COLO829 (cell line): ENCODE data around the gene SPATA31D1.
"Not testable (repeated sequence)": the region's sequence is repeated elsewhere in the genome, so short reads cannot be mapped to it uniquely, and the experiment has no call there.

Experiments
- DNase-seq: peaks from one replicate; pipeline ENCODE4 v3.0.0; 2012; ENCODE audit warnings: low spot score

The SPATA31D1 gene

DNA sequence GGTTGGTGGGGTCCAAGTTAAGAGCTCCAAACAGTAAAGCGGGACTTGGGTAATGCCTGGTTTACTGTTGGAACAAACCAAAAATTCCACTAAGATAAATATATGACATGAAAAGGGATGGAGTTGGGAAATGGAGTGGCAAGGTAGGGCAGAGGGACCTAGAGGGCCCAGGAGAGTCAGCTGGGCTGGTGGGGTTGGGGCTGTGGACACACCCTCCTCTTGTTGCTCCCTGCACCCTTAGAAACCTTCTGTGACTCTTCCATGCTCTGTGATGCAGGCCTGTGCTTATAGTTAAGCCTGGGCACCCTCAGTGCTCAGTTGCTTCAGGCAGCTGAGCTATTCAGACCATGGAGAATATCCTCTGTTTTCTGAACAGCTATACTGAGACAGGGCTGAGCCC is at the start of gene SPATA31D1:
SPATA31D1 (plus strand) TSS at position 301 of the 400 bp plus-strand sequence; CDS start at position 348, 47 bp downstream.
- DNase-seq = not testable (repeated sequence)

DNA sequence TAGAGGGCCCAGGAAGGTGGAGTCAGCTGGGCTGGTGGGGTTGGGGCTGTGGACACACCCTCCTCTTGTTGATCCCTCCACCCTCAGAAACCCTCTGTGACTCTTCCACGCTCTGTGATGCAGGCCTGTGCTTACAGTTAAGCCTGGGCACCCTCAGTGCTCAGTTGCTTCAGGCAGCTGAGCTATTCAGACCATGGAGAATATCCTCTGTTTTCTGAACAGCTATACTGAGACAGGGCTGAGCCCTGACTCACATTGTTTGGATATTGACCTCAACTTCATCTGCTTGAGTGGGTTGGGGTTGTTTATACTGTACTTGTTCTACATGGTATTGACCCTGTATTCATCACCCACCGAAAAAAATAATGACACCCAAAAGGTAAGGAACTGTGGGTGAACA is 45.2 kb upstream of the SPATA31D1 start, which contains the start of gene SPATA31D3:
SPATA31D3 (plus strand) TSS at position 108 of the 400 bp plus-strand sequence; CDS start at position 194, 86 bp downstream.
- not testable (repeated sequence) for DNase-seq

DNA sequence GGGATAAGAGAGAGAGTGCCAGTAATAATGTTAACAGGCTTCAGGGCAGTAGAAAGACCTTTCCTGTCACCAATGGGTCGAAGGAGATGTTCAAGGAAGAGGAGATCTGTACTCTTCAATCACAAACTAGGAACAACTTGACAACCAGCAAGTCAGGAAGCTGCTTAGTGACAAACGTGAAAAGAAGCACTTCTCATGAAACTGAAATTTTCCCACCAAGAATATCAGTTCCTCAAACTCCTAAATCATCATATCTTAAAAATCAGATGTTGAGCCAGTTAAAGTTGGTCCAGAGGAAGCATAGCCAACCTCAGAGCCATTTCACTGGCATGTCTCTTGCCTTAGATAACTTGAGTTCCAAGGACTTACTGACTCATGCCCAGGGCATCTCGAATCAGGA is 39.9 kb upstream of the SPATA31D1 start:
- DNase-seq = not testable (repeated sequence)

DNA sequence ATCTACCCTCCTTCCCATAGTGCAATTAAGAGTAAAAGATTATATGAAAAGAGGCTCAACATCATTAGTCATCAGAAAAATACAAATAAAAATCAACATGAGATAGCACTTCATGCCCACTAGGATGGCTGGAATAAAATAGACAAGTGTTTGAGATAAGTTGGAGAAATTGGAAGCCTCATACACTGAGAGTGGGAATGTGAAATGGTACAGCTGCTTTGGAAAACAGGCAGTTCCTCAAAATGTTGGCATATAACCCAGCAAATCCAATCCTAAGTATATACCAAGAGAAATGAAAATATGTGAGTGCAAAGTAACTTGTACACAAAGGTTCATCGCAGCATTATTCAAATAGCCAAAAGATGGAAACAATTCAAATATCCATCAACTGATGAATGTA is 35.5 kb upstream of the SPATA31D1 start:
- no peak for DNase-seq

DNA sequence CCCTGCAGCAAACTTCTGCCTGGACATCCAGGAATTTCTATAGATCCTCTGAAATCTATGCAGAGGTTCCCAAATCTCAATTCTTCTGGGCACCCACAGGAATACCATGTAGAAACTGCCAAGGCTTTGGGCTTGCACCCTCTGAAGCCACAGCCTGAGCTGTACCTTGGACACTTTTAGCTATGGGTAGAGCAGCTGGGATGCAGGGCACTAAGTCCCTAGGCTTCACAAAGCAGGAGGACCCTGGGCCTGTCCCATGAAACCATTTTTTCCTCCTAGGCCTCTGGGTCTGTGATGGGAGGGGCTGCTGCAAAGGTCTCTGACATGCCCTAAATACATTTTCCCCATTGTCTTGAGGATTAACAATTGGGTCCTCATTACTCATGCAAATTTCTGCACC is 32.9 kb upstream of the SPATA31D1 start:
- DNase-seq = no peak

DNA sequence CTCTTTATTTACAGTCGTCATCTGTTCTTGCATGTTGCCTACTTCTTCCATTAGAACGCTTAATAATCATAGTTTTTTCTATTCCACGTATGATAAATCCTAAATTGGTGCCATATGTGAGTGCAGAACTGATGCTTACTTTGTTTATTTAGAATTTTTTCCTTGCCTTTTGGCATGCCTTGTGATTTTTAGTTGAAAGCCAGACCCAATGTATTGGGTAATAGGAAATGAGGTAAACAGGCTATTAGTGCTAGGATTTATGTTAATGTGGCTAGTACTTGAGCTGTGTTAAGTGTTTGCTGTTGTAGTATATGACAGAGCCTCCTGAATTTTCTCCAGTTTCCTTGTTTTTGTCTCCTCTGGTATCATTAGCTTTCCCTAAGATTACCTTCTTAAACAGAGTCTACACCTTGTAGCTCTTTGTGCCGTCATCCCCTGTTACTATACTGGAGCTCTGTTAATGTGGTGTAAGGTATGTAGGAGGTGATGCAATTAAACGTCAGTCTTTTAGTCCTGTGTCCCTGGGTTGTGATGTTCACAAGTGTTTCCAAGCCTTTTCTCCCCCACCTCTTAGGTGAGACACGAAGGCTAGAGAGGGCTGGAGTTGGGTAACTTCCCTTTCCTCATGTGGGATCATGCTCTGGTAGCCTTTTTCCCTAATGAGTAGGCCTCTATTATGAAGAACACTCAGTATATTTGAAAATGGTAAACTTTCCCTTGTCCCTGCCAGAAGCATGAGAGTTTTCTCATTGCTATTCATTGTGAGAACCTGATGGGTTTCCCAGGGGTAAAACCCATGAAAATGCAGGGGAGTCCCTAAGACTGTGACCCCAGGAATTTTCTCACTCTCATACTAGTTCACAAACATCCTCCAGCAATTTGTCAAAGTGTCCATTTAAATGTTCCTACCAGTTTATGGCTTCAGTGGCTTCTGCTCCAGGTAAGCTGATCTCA is 24.1 kb upstream of the SPATA31D1 start:
- DNase-seq = no peak

DNA sequence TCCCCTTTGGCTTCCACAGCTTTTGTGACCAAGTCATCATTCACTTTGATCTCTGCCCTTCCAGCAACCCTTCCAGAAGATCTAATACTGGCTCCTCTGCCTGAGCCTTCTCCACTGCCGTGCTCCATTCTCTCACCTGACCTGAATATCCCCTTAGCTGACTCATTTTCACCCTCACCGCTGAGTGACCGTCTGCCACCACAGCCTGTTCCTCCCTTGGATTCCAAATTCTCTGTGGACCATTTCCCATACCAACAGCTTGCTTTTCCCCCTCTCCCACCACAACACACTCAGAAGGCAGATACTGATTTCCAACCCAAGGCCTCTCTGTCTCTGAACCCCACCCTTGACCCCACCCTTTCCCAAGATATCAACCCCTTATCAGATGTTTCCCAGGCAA is 20.5 kb upstream of the SPATA31D1 start:
- no peak for DNase-seq

DNA sequence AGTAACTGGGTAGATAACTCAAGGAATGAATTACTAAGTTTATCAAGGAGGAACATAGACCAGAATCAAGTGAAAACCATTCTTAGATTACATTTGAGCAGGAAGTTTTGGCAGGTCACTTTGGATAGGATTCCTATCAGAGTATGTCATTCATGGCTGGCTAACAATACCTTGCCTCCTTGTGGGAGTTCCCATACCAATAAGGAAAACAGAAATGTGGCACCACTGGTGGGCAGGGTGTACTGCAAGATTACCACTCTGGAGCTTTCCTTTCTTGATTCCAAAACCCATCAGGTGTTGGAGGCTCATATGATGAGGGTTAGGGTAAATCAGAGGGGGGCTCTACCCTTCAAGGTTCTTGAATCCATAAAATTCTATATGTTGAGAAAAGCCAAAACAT is 18.6 kb upstream of the SPATA31D1 start:
- DNase-seq = no peak

DNA sequence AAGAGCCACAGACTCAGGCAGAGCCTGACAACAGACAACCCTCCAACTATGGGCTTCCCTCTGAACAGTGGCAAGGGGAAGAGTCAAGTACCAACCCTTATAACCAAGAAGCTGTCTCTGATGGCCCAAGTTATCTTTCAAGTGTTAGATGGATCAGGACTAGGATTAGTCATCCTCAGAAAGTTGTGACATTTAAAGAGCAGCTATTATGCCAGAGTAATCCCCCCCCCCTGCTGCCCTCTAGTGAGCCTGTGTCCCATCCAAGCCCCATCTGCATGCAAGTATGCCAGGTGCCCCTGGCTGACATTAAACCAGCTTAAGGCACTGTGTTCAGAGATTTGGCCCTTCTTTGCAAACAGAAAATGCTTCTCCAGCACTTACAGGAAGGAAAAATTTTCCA is 16.8 kb upstream of the SPATA31D1 start:
- DNase-seq = no peak

DNA sequence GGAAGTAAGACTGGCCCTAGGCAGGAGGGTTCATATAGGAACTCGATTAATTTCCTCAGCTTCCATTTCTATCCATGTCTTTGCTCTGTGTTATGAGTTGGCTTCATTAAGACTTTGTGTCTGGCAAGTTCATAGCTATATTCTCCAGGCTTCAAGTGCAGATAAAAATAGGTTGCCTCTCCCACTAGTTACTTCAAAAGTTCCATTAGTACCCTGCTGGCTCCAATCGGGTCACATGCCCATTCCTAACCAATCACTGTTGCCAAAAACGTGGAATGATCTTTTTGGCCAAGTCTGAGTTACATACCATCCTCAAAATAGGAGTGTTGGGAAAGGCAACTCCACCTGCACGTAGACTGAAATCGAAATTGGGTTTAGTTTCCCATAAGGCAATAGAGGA is 13.8 kb upstream of the SPATA31D1 start:
- no peak for DNase-seq

DNA sequence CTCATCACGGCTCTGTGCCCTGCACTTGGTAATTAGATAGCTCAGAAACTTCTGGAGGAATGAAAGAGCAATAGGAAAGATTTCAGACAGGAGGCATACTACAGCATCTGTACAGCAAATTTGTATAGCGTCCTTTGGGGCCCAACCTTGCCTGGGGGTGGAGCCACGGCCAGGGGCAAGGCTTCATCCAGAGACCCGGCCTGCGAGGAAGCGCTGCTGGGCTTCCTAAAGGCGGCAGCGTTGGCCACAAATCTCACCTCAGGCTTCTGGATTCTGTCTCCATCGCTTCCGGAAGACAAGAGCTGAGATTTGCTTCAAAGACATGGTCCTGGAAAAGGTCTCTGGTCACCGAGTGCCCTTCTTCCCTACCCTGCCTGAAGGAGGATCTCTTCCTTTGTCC is 12.2 kb upstream of the SPATA31D1 start:
- no peak for DNase-seq

DNA sequence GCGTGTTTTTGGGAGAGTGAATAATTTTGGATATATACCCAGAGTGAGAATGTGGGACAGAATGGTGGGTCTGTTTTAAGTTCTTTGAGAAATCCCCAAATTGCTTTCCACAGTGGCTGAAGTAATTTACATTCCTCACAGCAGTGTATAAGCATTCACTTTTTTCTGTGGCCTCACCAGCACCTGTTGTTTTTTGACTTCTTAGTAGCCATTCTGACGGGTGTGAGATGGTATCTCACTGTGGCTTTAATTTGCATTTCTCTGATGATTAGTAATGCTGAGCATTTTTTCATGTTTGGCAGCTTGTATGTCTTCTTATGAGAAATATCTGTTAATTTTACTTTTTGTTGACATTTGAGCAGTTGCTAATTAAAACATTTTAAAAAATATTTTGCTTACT is 9.4 kb upstream of the SPATA31D1 start:
- no peak for DNase-seq

DNA sequence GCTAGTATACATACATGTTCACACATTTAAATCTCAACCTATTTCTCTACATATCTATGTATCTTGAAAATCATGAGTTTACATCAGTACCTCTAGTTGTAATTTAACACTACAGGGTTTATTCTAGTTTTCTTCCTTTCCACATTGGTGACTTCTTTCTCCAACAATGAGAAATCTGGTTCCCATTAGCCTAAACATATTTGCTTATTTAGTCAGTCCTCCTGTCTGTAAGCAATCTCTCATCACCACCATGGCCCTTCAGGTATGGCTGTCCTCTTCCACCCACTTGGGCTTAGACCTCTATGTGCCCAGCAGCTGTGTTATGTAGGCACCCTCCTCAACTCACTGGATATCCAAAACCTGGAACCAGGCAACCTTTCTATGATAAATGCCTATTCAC is 8.0 kb upstream of the SPATA31D1 start:
- DNase-seq = no peak

DNA sequence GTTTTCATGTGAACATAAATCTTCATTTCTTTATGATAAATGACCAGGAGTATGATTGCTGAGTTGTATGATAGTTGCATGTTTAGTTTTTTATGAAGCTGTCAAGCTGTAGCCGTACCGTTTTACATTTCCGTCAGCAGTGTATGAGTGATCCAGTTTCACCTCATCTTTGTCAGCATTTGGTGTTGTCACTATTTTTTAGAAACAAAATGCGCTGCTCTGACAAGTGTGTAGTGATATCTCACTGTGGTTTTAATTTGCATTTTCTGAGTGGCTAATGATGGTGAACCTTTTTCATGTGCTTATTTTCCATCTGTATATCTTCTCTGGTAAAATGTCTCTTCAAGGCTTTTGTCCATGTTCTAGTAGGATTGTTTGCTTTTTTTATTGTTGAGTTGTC is 6.7 kb upstream of the SPATA31D1 start:
- no peak for DNase-seq

DNA sequence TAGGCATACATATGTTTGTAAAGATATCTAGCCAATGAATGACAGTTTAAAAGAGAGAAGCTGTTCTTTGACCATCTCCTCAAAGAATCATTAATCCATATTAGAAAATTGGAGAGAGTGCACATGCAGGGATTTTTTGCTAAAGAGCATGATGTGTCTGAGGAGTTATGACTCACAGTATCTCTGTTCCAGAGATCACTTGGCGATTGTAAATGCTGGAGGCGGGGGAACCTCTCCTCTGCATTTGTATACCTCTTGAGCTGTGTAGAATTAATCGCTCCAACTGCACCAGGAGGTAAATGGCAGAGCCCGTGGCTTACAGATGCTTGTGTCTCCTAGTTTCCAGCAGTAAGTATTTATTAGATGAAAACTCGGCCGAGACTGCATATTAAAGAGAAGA is 3.6 kb upstream of the SPATA31D1 start:
- peak; percentile 22 for DNase-seq

DNA sequence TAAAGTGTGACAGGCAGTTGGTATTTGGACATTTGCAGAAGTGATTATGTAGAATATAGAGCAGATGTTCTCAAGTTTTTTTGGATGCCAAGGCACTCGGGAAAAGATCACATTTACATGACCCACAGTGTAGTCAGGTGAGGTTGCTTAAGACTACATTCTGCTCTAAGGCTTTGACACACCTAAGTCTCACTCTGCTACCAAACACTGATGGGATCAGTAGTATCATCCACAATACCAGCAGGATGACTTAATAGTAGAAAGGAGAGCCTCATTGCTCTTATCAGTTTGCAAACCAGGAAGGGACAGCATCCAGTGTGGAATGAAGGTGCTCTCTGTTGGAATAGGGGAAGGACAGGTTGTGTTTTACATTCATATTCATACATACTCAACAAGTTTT is 2.5 kb upstream of the SPATA31D1 start:
- DNase-seq = no peak

DNA sequence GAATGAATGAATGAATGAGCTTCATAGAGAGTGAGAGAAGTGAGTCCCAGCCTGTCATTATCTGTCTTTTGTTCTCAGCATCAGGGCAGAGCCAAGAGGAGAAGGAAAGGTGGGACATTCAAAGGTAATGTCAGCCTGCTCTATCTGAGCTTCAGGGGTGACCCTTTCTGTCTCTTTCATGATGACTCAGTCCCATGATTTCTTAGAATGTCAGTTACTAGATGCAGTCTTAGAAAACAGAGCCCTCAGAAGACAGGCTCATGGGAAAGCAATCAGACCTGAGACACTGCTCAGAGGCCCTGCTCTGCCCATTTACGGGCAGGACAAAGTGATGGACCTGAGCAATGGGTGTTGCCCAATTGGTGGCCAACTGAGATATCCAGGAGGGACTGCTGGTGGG is 1.1 kb downstream of the SPATA31D1 start:
- no peak for DNase-seq

DNA sequence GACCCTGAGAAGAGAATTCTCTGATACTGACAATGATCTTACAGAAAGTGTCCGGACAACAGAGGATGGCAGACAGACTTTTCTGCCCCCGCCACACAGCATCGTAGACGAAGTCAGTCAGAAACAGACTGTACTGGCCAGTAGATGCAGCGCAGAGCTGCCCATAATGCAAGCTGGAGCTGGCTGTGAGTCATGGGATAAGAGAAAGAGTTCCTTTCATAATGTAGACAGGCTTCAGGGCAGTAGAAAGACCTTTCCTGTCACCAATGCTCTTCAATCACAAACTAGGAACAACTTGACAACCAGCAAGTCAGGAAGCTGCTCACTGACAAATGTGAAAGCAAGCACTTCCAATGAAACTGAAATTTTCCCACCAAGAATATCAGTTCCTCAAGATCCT is 5.1 kb downstream of the SPATA31D1 start:
- DNase-seq = peak; percentile 72

DNA sequence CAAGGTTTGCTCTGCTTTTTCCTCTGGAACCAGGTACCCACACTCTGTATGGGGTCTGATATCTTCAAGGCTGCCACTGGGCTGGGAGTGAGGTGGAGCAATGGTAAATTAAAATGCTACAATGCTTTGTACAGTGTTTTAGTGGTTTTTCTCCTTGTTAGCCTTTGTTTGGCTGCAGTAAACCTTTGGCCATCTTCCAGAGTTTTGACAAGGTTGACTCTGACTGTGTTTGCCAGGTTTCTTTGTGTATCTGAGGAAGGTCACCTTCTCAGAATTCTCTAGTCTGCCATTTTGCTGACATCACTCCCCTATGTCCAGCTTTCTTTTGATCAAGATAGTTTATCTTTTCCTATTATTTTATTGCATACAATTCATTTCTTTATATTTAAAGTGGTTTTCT is 11.2 kb downstream of the SPATA31D1 start:
- DNase-seq = no peak

DNA sequence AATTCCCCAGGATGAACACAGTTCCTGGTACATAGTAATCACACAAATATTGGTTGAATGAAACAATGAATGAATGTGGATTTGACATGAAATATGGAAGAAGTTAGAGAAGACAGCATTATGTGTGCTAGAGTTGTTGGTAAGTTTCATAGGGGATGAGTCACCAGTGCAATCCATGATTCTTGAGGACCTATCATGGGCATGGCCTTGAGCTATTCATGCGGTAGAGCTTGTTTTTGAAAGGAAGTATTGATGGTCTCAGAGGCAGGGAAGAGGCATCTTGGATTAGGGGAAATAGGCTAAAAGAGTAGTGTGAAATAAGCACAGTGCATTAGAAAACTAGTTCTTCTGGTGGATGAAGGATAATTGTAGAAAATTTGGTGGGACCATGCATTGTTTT is 22.1 kb downstream of the SPATA31D1 start:
- peak; percentile 8 for DNase-seq

DNA sequence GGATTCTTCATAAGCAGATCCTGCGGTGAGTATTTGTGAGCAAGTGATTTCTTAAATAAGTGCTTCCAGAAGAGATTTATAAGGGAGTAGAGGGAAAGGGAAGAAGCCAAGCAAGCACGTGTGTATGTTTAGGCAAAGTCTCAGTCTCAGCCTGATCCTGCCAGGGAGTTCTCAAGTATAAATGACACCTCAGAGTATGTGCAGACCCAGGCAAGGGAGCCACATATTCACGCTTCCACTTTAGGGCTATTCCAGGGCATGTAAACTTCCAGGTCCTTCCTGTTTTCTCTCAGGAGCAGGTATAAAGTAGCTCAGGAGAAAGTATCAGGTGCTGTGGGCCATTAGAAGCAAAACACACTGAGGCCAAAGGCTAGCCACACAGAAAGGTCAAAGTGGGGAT is 22.6 kb downstream of the SPATA31D1 start:
- no peak for DNase-seq

DNA sequence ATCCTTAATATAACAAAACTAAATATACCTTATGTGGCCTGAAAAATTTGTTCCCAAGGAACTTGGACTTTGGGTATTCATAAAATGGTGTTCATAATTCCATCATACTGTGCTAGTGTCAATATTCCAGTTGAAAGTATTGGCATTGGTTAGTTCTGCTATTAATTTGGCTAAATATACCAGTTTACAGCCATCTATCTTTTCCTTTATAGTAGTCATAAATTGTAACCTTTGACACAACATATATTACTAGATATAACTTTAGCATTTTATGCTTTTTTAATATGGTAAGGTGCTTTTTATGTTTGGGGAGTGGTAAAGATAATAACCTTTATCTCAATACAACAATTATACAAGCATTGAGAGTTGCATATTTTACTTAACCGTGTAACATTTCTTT is 23.7 kb downstream of the SPATA31D1 start:
- no peak for DNase-seq

DNA sequence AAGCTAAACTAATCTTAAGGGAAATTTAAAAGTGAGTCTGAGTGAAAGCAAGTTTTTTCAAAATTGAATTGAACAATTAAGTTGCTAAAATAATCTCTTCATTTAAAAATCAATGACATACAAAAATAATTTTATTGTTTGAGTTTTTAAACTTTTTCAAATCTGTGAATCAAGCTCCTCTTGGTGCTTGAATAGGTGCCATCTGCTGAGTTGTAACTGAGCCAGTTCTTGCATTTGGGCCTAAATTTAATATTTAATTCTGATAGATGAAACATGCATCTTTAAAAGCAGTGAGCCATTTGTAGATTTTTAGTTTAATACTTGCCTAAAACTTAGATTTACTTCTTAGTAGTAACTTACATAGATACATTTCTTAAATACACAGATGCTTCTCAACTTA is 31.8 kb downstream of the SPATA31D1 start:
- no peak for DNase-seq

DNA sequence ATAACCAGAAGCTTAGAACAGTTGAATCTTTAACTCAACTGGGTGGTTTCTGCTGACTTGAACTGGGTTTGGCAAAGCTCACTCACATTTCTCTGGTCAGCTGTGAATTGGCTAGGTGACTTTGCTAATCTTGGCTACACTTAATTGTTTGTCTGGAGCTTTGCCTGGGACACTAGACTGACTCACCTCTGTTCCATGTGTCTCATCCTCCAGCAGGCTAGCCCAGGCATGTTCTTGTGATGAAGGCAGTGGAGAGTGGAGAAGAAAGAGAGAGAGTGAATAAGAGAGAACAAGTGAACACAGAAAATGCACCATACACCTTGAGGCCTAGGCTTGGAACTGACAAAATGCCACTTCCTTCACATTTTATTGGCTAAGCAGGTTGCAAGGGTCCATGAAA is 32.6 kb downstream of the SPATA31D1 start:
- DNase-seq = no peak
